Gastroesophageal sphincter (tissue), 4 donors: ENCODE measurements around the gene PITPNB. TPM values are rescaled to one million over a fixed set of nuclear protein-coding genes. Genes with fewer than 3 reads are reported as not detected.

ENCODE experiments used
- ATAC-seq: fragments of 150-250 bp; one replicate; pipeline ENCODE4 v1.9.1; 2016; ENCODE audit warnings: mild to moderate bottlenecking, moderate library complexity
- H3K27ac ChIP-seq, 4 donors: fragments of 200-600 bp; sonication (generic) in 3 of 4; 1 replicate in 3 of 4; 2 replicates in 1 of 4; pipeline ENCODE4 v1.5.1; 2016 to 2019
- H3K27me3 ChIP-seq: fragments of 200-600 bp; sonication (generic); one replicate; pipeline ENCODE4 v1.5.1; 2019
- H3K36me3 ChIP-seq, 2 donors: fragments of 200-600 bp; sonication (generic); one replicate each; pipeline ENCODE4 v1.5.1; 2019; ENCODE audit warnings: control low read depth in 1 of 2
- H3K4me1 ChIP-seq, 3 donors: fragments of 200-600 bp; sonication (generic); 1 replicate in 2 of 3; 2 replicates in 1 of 3; pipeline ENCODE4 v1.5.1; 2016 to 2019; ENCODE audit warnings: control low read depth in 2 of 3
- H3K4me3 ChIP-seq, 2 donors: fragments of 200-600 bp; sonication (generic); one replicate each; pipeline ENCODE4 v1.5.1; 2019; ENCODE audit warnings: mild to moderate bottlenecking in 1 of 2, moderate library complexity in 1 of 2
- H3K9me3 ChIP-seq, 3 donors: fragments of 200-600 bp; sonication (generic); one replicate each; pipeline ENCODE4 v1.5.1; 2017 to 2019; ENCODE audit warnings: control low read depth in 2 of 3
- EP300 ChIP-seq: sonication (generic); formaldehyde crosslinking; IDR thresholded peaks from one replicate; pipeline ENCODE4 v1.6.1; 2017; ENCODE audit warnings: antibody characterized with exemption, mild to moderate bottlenecking
- POLR2A ChIP-seq, 2 donors: fragments of 450-650 bp; IDR thresholded peaks; one replicate each; pipeline ENCODE4 v1.6.1; 2017; ENCODE audit warnings: antibody characterized with exemption in 2 of 2, mild to moderate bottlenecking in 2 of 2, moderate library complexity in 1 of 2
- POLR2AphosphoS5 ChIP-seq: sonication (generic); formaldehyde crosslinking; IDR thresholded peaks from one replicate; pipeline ENCODE4 v1.6.1; 2017; ENCODE audit warnings: antibody characterized with exemption
- WGBS, 2 donors: methylation state at CpG; one replicate each; pipeline ENCODE4 v1.1.5; 2018; ENCODE audit warnings: low coverage in 1 of 2; 5-methylcytosine and 5-hydroxymethylcytosine counted together
- total RNA-seq, 4 donors: library from RNA; depleted of rRNA; stranded (reverse); fragments of >200 nt; gene quantifications; one replicate each; pipeline ENCODE4 v1.1.0, GENCODE V29; 2016
- TF ChIP-seq, protein P1 (sequence below), 4 experiments: fragments of 200-600 bp in 2 of 4; fragments of 450-650 bp in 2 of 4; sonication (generic) in 1 of 4; IDR thresholded peaks; one replicate each; pipeline ENCODE4 v1.5.1; 2017 to 2019; ENCODE audit warnings: antibody characterized with exemption in 4 of 4, mild to moderate bottlenecking in 2 of 4, moderate library complexity in 2 of 4

Gene PITPNB
- total RNA-seq, 4 donors from 2014 or later: 62.8 to 103 (median 96.6) TPM

- no peak for ATAC-seq
- TF ChIP-seq POLR2AphosphoS5: no peak
- TF ChIP-seq, protein P1, sequence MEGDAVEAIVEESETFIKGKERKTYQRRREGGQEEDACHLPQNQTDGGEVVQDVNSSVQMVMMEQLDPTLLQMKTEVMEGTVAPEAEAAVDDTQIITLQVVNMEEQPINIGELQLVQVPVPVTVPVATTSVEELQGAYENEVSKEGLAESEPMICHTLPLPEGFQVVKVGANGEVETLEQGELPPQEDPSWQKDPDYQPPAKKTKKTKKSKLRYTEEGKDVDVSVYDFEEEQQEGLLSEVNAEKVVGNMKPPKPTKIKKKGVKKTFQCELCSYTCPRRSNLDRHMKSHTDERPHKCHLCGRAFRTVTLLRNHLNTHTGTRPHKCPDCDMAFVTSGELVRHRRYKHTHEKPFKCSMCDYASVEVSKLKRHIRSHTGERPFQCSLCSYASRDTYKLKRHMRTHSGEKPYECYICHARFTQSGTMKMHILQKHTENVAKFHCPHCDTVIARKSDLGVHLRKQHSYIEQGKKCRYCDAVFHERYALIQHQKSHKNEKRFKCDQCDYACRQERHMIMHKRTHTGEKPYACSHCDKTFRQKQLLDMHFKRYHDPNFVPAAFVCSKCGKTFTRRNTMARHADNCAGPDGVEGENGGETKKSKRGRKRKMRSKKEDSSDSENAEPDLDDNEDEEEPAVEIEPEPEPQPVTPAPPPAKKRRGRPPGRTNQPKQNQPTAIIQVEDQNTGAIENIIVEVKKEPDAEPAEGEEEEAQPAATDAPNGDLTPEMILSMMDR (IDR thresholded peaks at IDR 0.05): no peak
- TF ChIP-seq EP300: no peak
- TF ChIP-seq POLR2A (IDR thresholded peaks at IDR 0.05): no peak
- H3K4me3 ChIP-seq: no peak overlapping the region
- peaks cover 0 to 40% of the 10 kb centered on the region in 2 donors for H3K36me3 ChIP-seq
- 75% methylated on average over 1 of the region's 1 CpG for WGBS, 2 donors
- peaks cover 6 to 94% (median 26%) of the 10 kb centered on the region in 3 donors for H3K4me1 ChIP-seq
- H3K9me3 ChIP-seq: no peaks in the 10 kb centered on the region
- H3K27ac ChIP-seq: peak overlapping the region; percentile 81 to 88 (median 86)
- no peaks in the 10 kb centered on the region for H3K27me3 ChIP-seq
Measured at GRCh38 chr22:27858626-27859025, 60.4 kb downstream of the PITPNB start.

GRCh38 chr22:27857443-27857842 is 61.6 kb downstream of the PITPNB start:
- Histone ChIP-seq H3K9me3 (no peaks in the 10 kb centered on the region), H3K36me3 (peaks cover 0 to 52% of the 10 kb centered on the region in 2 donors), H3K27ac (peak overlapping the region in 3 of 4 donors; percentile 78 to 88 (median 81)), H3K27me3 (no peaks in the 10 kb centered on the region), H3K4me1 (peaks cover 6 to 92% (median 14%) of the 10 kb centered on the region in 3 donors), H3K4me3 (no peak overlapping the region)
- 17% methylated on average over 5 of the region's 6 CpGs; no CpG with 5 or more reads in 1 of the 2 donors for WGBS, 2 donors
- TF ChIP-seq, protein P1 (IDR thresholded peaks at IDR 0.05): peak in 1 of 4 experiments; percentile 38
- TF ChIP-seq POLR2A (IDR thresholded peaks at IDR 0.05) (no peak), EP300 (no peak), POLR2AphosphoS5 (no peak)
- peak; percentile 53 for ATAC-seq

DNA sequence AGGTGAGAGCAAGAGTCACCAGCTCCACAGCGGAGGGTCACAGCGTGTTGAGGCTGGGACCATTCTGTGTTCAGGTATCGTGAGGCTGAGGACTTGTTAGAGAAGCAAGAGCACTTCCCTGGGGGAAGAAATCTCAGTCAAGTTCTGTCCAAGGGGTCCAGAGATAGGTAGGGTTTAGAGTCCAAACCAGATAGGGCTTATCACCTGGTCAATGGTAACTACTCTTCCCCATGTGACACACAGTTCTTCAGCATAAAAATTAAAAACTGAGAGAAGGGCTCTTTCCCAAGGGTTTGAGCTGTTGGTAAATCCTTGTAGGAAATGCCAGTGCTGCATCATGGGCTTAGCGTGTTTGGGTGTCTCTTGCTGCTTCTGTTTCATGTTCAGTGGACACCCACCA is 62.7 kb downstream of the PITPNB start:
- Histone ChIP-seq H3K36me3 (peaks cover 0 to 62% of the 10 kb centered on the region in 2 donors), H3K9me3 (no peaks in the 10 kb centered on the region), H3K27ac (peak overlapping the region in 2 of 4 donors; percentile 81 to 88), H3K4me1 (peaks cover 6 to 85% (median 14%) of the 10 kb centered on the region in 3 donors), H3K4me3 (no peak overlapping the region), H3K27me3 (no peaks in the 10 kb centered on the region)
- ATAC-seq: no peak
- TF ChIP-seq POLR2A (IDR thresholded peaks at IDR 0.05): no peak
- WGBS, 2 donors: 90 to 100% methylated on average over 2 of the region's 4 CpGs

DNA sequence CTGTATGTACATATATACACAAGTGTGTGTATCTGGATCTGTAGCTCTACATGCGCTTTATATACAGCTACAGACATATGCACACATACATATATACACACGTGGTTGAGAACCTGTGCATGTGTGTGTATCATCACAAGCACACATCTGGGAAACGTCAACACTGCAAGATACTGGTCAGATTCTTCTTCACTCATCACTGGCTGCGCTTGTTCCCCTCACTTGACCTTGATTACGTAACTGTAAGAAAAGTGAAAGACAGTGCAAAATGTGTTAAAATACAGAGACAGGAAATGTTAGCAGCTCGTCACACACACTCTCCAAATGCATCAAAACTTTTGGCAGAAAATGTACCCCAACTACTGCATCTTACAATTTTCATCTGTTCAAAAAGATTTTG is 65.6 kb downstream of the PITPNB start:
- Histone ChIP-seq H3K27me3 (no peaks in the 10 kb centered on the region), H3K4me3 (no peak overlapping the region), H3K36me3 (peaks cover 0 to 66% of the 10 kb centered on the region in 2 donors), H3K4me1 (peaks cover 12 to 79% (median 15%) of the 10 kb centered on the region in 3 donors), H3K9me3 (no peaks in the 10 kb centered on the region), H3K27ac (peak overlapping the region in 2 of 4 donors; percentile 9 to 40)
- whole genome bisulfite sequencing, 2 donors: 47 to 50% methylated on average over 3 to 6 of the region's 6 CpGs
- TF ChIP-seq, protein P1 (IDR thresholded peaks at IDR 0.05): no peak
- TF ChIP-seq EP300 (no peak), POLR2AphosphoS5 (no peak)
- no peak for ATAC-seq

- Histone ChIP-seq H3K27me3 (no peaks in the 10 kb centered on the region), H3K36me3 (peaks cover 0 to 69% of the 10 kb centered on the region in 2 donors), H3K9me3 (no peaks in the 10 kb centered on the region), H3K4me1 (peaks cover 6 to 66% (median 9%) of the 10 kb centered on the region in 3 donors), H3K27ac (peak overlapping the region in 3 of 4 donors; percentile 24 to 29 (median 27)), H3K4me3 (no peak overlapping the region)
- ATAC-seq: no peak
- TF ChIP-seq, protein P1 (IDR thresholded peaks at IDR 0.05): no peak
- TF ChIP-seq POLR2AphosphoS5: no peak
- WGBS, 2 donors: 62 to 69% methylated on average over 6 to 7 of the region's 7 CpGs
Measured at GRCh38 chr22:27851974-27852746, 66.9 kb downstream of the PITPNB start.
